GM23338 (cell line): Measurements from ENCODE around the gene S100PBP. TPM values are rescaled to one million over a fixed set of nuclear protein-coding genes. Genes with fewer than 3 reads are reported as not detected.

Source experiments
- ATAC-seq: fragments of 200-7000 bp; cut with Tn5 transposase; 3 replicates; pipeline ENCODE4 v1.9.1; 2020
- DNase-seq: peaks from one replicate; pipeline ENCODE4 v3.0.0-alpha.2; 2015; ENCODE audit warnings: low spot score
- H2AFZ ChIP-seq: fragments of 200-600 bp; sonication (generic); 2 replicates; pipeline ENCODE4 v1.8.0; 2016; ENCODE audit warnings: antibody characterized with exemption, mild to moderate bottlenecking, moderate library complexity
- H3F3A ChIP-seq: fragments of 200-600 bp; sonication (generic); replicated peaks from 2 replicates; pipeline ENCODE4 v1.8.0; 2017; ENCODE audit warnings: antibody characterized with exemption, mixed run types, low read depth
- H3K27ac ChIP-seq: fragments of 200-600 bp; sonication (generic); 2 replicates; pipeline ENCODE4 v1.6.1; 2016; ENCODE audit warnings: low read depth
- H3K27me3 ChIP-seq: fragments of 200-600 bp; sonication (generic); 2 replicates; pipeline ENCODE4 v1.8.0; 2016; ENCODE audit warnings: mild to moderate bottlenecking, mixed run types, moderate library complexity; ENCODE audit not compliant: insufficient read depth
- H3K36me3 ChIP-seq: fragments of 200-600 bp; sonication (generic); 2 replicates; pipeline ENCODE4 v1.8.0; 2016; ENCODE audit warnings: mild to moderate bottlenecking; ENCODE audit not compliant: insufficient read depth
- H3K4me1 ChIP-seq: fragments of 200-600 bp; sonication (generic); 2 replicates; pipeline ENCODE4 v1.8.0; 2016; ENCODE audit warnings: mild to moderate bottlenecking, moderate library complexity; ENCODE audit not compliant: insufficient read depth
- H3K4me2 ChIP-seq: fragments of 200-600 bp; sonication (generic); 2 replicates; pipeline ENCODE4 v1.7.1; 2017; ENCODE audit warnings: mixed run types
- H3K4me3 ChIP-seq: fragments of 200-600 bp; sonication (generic); 2 replicates; pipeline ENCODE4 v1.6.1; 2016; ENCODE audit warnings: mixed run types
- H3K79me2 ChIP-seq: fragments of 200-600 bp; sonication (generic); replicated peaks from 2 replicates; pipeline ENCODE4 v1.8.0; 2017; ENCODE audit warnings: mild to moderate bottlenecking; ENCODE audit not compliant: insufficient read depth
- H3K9me2 ChIP-seq: fragments of 200-600 bp; sonication (generic); 2 replicates; pipeline ENCODE4 v1.8.0; 2017; ENCODE audit not compliant: insufficient read depth
- H4K20me1 ChIP-seq: fragments of 200-600 bp; sonication (generic); replicated peaks from 2 replicates; pipeline ENCODE4 v1.8.0; 2017; ENCODE audit warnings: mild to moderate bottlenecking; ENCODE audit not compliant: insufficient read depth
- H3K27ac Mint-ChIP-seq: 2 replicates; pipeline ENCODE4 v1.8.0; 2020; ENCODE audit warnings: inconsistent platforms, mild to moderate bottlenecking, moderate library complexity, mixed read lengths
- H3K27me3 Mint-ChIP-seq: 3 replicates; pipeline ENCODE4 v1.8.0; 2022; ENCODE audit warnings: low read depth, mild to moderate bottlenecking, moderate library complexity, mixed read lengths, inconsistent platforms; ENCODE audit not compliant: insufficient read depth, poor library complexity
- H3K36me3 Mint-ChIP-seq: 3 replicates; pipeline ENCODE4 v1.8.0; 2021; ENCODE audit warnings: low read depth, mild to moderate bottlenecking, inconsistent platforms, moderate library complexity, mixed read lengths
- H3K4me1 Mint-ChIP-seq: 3 replicates; pipeline ENCODE4 v1.8.0; 2020; ENCODE audit warnings: mild to moderate bottlenecking, inconsistent platforms, mixed read lengths
- H3K4me3 Mint-ChIP-seq: 3 replicates; pipeline ENCODE4 v1.8.0; 2021; ENCODE audit warnings: moderate library complexity, mild to moderate bottlenecking, inconsistent platforms, mixed read lengths
- H3K9me3 Mint-ChIP-seq: 3 replicates; pipeline ENCODE4 v1.8.0; 2020; ENCODE audit warnings: moderate library complexity, mild to moderate bottlenecking, inconsistent platforms, mixed read lengths
- CREB1 ChIP-seq: fragments of 250-450 bp; sonication (Bioruptor Pico); IDR thresholded peaks from 2 replicates; pipeline ENCODE4 v1.5.0; 2020; ENCODE audit warnings: low read depth, mild to moderate bottlenecking, moderate library complexity
- EZH2 ChIP-seq: fragments of 200-600 bp; sonication (generic); IDR thresholded peaks from one replicate; pipeline ENCODE4 v1.8.0; 2017; ENCODE audit warnings: antibody characterized with exemption, mild to moderate bottlenecking, low read depth; ENCODE audit not compliant: unreplicated experiment
- EZH2phosphoT487 ChIP-seq: fragments of 200-600 bp; sonication (generic); IDR thresholded peaks from one replicate; pipeline ENCODE4 v1.8.1; 2018; ENCODE audit warnings: antibody characterized with exemption; ENCODE audit not compliant: unreplicated experiment
- JUNB ChIP-seq: IDR thresholded peaks from one replicate; pipeline ENCODE4 v1.6.1; 2016; ENCODE audit warnings: antibody characterized with exemption; ENCODE audit not compliant: unreplicated experiment
- NANOG ChIP-seq: IDR thresholded peaks from 2 replicates; pipeline ENCODE4 v1.6.1; 2016; ENCODE audit warnings: antibody characterized with exemption, borderline replicate concordance
- POLR2AphosphoS5 ChIP-seq: IDR thresholded peaks from 2 replicates; pipeline ENCODE4 v1.6.1; 2016; ENCODE audit warnings: antibody characterized with exemption, low read depth
- STAT1 ChIP-seq: IDR thresholded peaks from one replicate; pipeline ENCODE4 v1.6.1; 2016; ENCODE audit warnings: antibody characterized with exemption; ENCODE audit not compliant: unreplicated experiment
- ZNF331 ChIP-seq: fragments of 250-450 bp; sonication (Bioruptor Pico); IDR thresholded peaks from 2 replicates; pipeline ENCODE4 v1.5.0; 2020; ENCODE audit warnings: low read depth, mild to moderate bottlenecking, moderate library complexity
- polyA plus RNA-seq: library from polyadenylated mRNA; unstranded; fragments of >200 nt; fragmentation: Nextera tagmentation; extraction: Ambion mirVana; gene quantifications from 2 replicates; pipeline ENCODE4 v1.2.1, GENCODE V29; 2016
- total RNA-seq: library from RNA; depleted of rRNA; stranded (reverse); fragments of >200 nt; shearing (Covaris generic); gene quantifications from 2 replicates; pipeline ENCODE4 v1.2.3, GENCODE V29; 2014
- TF ChIP-seq, protein P1 (sequence below): IDR thresholded peaks from one replicate; pipeline ENCODE4 v1.6.1; 2018; ENCODE audit warnings: antibody characterized with exemption; ENCODE audit not compliant: unreplicated experiment
- TF ChIP-seq, protein P2 (sequence below): fragments of 250-450 bp; sonication (Bioruptor Pico); IDR thresholded peaks from 2 replicates; pipeline ENCODE4 v1.5.0; 2020; ENCODE audit warnings: mild to moderate bottlenecking, moderate library complexity
- TF ChIP-seq, protein P3 (sequence below), 2 experiments: fragments of 200-600 bp in 1 of 2; sonication (generic) in 1 of 2; conservative IDR thresholded peaks; 2 replicates each; pipeline versions ENCODE4 v1.5.1 to v1.6.1; 2016 to 2017; ENCODE audit warnings: antibody characterized with exemption in 2 of 2, low read depth in 2 of 2, mild to moderate bottlenecking in 2 of 2, moderate library complexity in 1 of 2

Gene S100PBP
- total and polyA plus RNA-seq, 2 experiments from 2014 or later: 30.6 to 65.2 TPM

DNA sequence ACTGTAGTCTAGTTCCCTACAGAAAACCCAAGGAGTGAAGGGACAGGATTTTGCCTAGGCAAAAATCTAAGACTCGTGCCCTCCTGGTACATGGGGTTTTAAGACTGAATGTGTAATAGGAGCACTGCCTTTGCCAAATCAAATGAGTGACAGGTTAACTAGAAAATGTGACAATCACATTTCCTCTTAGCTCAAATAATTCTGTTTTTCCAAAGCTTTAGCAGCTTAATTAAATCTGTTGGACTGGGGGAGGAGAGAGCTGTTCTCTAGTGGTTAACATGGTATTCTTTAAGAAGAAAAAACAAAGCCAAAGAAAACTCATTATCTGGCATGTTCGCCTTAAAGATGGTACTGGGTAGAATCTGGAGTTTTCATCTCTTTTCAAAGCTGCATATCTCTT lies 40.7 kb downstream of the S100PBP start (continued):
- no peak for TF ChIP-seq EZH2
- TF ChIP-seq JUNB: no peak
- TF ChIP-seq, protein P1, sequence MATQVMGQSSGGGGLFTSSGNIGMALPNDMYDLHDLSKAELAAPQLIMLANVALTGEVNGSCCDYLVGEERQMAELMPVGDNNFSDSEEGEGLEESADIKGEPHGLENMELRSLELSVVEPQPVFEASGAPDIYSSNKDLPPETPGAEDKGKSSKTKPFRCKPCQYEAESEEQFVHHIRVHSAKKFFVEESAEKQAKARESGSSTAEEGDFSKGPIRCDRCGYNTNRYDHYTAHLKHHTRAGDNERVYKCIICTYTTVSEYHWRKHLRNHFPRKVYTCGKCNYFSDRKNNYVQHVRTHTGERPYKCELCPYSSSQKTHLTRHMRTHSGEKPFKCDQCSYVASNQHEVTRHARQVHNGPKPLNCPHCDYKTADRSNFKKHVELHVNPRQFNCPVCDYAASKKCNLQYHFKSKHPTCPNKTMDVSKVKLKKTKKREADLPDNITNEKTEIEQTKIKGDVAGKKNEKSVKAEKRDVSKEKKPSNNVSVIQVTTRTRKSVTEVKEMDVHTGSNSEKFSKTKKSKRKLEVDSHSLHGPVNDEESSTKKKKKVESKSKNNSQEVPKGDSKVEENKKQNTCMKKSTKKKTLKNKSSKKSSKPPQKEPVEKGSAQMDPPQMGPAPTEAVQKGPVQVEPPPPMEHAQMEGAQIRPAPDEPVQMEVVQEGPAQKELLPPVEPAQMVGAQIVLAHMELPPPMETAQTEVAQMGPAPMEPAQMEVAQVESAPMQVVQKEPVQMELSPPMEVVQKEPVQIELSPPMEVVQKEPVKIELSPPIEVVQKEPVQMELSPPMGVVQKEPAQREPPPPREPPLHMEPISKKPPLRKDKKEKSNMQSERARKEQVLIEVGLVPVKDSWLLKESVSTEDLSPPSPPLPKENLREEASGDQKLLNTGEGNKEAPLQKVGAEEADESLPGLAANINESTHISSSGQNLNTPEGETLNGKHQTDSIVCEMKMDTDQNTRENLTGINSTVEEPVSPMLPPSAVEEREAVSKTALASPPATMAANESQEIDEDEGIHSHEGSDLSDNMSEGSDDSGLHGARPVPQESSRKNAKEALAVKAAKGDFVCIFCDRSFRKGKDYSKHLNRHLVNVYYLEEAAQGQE: no peak
- TF ChIP-seq NANOG: no peak
- TF ChIP-seq CREB1: no peak
- TF ChIP-seq ZNF331 (CRISPR knock-in tag): no peak
- TF ChIP-seq STAT1: no peak

DNA sequence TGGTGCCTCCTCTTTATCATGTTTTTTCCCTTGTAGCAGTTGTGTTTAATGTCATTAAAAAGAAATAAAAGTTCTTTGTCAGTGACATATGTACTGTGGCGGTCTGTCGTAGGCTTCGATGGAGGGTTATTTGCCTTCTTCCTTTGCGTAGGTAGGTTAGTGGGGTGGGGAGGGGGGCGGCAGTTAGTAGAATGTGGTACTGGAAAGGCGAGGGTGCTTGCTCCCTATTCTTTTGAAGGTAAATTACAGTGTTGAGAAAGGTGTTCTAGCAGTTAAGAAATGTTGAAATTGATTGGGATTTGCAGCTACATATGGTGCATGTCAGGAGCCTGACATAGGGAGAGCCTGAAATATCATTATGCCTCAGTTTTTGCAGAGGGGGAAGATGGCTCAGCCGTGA lies 41.3 kb downstream of the S100PBP start:
- H3F3A ChIP-seq: no peaks in the 10 kb centered on the region
- H3K4me3 ChIP-seq: no peak overlapping the region
- Mint-ChIP-seq H3K4me1 (no peaks in the 10 kb centered on the region), H3K4me3 (no peak overlapping the region), H3K9me3 (no peaks in the 10 kb centered on the region), H3K36me3 (peaks cover 33% of the 10 kb centered on the region), H3K27me3 (no peaks in the 10 kb centered on the region), H3K27ac (no peak overlapping the region; the same call in 1 of the 2 replicates)
- H3K27ac ChIP-seq: no peak overlapping the region
- no peak for ATAC-seq
- H3K9me2 ChIP-seq: no peaks in the 10 kb centered on the region
- DNase-seq: no peak
- no peak overlapping the region for H2AFZ ChIP-seq
- no peaks in the 10 kb centered on the region for H3K79me2 ChIP-seq
- H3K4me2 ChIP-seq: no peak overlapping the region
- H4K20me1 ChIP-seq: peaks cover 14% of the 10 kb centered on the region; the same call in 1 of the 2 replicates
- H3K36me3 ChIP-seq: peaks cover 10% of the 10 kb centered on the region; the same call in 1 of the 2 replicates
- H3K4me1 ChIP-seq: no peaks in the 10 kb centered on the region
- no peaks in the 10 kb centered on the region for H3K27me3 ChIP-seq
- TF ChIP-seq POLR2AphosphoS5: no peak
- TF ChIP-seq, protein P2, sequence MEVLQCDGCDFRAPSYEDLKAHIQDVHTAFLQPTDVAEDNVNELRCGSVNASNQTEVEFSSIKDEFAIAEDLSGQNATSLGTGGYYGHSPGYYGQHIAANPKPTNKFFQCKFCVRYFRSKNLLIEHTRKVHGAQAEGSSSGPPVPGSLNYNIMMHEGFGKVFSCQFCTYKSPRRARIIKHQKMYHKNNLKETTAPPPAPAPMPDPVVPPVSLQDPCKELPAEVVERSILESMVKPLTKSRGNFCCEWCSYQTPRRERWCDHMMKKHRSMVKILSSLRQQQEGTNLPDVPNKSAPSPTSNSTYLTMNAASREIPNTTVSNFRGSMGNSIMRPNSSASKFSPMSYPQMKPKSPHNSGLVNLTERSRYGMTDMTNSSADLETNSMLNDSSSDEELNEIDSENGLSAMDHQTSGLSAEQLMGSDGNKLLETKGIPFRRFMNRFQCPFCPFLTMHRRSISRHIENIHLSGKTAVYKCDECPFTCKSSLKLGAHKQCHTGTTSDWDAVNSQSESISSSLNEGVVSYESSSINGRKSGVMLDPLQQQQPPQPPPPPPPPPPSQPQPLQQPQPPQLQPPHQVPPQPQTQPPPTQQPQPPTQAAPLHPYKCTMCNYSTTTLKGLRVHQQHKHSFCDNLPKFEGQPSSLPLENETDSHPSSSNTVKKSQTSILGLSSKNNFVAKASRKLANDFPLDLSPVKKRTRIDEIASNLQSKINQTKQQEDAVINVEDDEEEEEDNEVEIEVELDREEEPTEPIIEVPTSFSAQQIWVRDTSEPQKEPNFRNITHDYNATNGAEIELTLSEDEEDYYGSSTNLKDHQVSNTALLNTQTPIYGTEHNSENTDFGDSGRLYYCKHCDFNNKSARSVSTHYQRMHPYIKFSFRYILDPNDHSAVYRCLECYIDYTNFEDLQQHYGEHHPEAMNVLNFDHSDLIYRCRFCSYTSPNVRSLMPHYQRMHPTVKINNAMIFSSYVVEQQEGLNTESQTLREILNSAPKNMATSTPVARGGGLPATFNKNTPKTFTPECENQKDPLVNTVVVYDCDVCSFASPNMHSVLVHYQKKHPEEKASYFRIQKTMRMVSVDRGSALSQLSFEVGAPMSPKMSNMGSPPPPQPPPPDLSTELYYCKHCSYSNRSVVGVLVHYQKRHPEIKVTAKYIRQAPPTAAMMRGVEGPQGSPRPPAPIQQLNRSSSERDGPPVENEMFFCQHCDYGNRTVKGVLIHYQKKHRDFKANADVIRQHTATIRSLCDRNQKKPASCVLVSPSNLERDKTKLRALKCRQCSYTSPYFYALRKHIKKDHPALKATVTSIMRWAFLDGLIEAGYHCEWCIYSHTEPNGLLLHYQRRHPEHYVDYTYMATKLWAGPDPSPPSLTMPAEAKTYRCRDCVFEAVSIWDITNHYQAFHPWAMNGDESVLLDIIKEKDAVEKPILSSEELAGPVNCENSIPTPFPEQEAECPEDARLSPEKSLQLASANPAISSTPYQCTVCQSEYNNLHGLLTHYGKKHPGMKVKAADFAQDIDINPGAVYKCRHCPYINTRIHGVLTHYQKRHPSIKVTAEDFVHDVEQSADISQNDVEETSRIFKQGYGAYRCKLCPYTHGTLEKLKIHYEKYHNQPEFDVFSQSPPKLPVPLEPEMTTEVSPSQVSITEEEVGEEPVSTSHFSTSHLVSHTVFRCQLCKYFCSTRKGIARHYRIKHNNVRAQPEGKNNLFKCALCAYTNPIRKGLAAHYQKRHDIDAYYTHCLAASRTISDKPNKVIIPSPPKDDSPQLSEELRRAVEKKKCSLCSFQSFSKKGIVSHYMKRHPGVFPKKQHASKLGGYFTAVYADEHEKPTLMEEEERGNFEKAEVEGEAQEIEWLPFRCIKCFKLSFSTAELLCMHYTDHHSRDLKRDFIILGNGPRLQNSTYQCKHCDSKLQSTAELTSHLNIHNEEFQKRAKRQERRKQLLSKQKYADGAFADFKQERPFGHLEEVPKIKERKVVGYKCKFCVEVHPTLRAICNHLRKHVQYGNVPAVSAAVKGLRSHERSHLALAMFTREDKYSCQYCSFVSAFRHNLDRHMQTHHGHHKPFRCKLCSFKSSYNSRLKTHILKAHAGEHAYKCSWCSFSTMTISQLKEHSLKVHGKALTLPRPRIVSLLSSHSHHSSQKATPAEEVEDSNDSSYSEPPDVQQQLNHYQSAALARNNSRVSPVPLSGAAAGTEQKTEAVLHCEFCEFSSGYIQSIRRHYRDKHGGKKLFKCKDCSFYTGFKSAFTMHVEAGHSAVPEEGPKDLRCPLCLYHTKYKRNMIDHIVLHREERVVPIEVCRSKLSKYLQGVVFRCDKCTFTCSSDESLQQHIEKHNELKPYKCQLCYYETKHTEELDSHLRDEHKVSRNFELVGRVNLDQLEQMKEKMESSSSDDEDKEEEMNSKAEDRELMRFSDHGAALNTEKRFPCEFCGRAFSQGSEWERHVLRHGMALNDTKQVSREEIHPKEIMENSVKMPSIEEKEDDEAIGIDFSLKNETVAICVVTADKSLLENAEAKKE: no peak
- TF ChIP-seq, protein P3, sequence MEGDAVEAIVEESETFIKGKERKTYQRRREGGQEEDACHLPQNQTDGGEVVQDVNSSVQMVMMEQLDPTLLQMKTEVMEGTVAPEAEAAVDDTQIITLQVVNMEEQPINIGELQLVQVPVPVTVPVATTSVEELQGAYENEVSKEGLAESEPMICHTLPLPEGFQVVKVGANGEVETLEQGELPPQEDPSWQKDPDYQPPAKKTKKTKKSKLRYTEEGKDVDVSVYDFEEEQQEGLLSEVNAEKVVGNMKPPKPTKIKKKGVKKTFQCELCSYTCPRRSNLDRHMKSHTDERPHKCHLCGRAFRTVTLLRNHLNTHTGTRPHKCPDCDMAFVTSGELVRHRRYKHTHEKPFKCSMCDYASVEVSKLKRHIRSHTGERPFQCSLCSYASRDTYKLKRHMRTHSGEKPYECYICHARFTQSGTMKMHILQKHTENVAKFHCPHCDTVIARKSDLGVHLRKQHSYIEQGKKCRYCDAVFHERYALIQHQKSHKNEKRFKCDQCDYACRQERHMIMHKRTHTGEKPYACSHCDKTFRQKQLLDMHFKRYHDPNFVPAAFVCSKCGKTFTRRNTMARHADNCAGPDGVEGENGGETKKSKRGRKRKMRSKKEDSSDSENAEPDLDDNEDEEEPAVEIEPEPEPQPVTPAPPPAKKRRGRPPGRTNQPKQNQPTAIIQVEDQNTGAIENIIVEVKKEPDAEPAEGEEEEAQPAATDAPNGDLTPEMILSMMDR (conservative IDR thresholded peaks at IDR 0.05; ENCODE audit: low read depth in 2 of 2): no peak
- TF ChIP-seq EZH2phosphoT487: no peak
- TF ChIP-seq, protein P1: no peak
